Immature natural killer cell (primary cell): ENCODE measurements around the gene IL17B. TPM values are rescaled to one million over a fixed set of nuclear protein-coding genes. Genes with fewer than 3 reads are reported as not detected.

Experiments
- DNase-seq, 3 donors: peaks; one replicate each; pipeline ENCODE4 v3.0.0; 2022; ENCODE audit warnings: mixed read lengths in 1 of 3
- H3K27ac Mint-ChIP-seq, 6 donors: one replicate each; pipeline ENCODE4 v1.8.0; 2020; ENCODE audit warnings: mixed read lengths in 6 of 6, mild to moderate bottlenecking in 5 of 6, inconsistent platforms in 4 of 6, moderate library complexity in 3 of 6
- H3K27me3 Mint-ChIP-seq, 3 donors: one replicate each; pipeline ENCODE4 v1.8.0; 2020 to 2021; ENCODE audit warnings: low read depth in 3 of 3, mild to moderate bottlenecking in 3 of 3, mixed read lengths in 3 of 3, moderate library complexity in 3 of 3, inconsistent platforms in 1 of 3
- H3K36me3 Mint-ChIP-seq, 3 donors: one replicate each; pipeline ENCODE4 v1.8.0; 2020; ENCODE audit warnings: mixed read lengths in 3 of 3, inconsistent platforms in 2 of 3, mild to moderate bottlenecking in 2 of 3
- H3K4me1 Mint-ChIP-seq, 2 donors: one replicate each; pipeline ENCODE4 v1.8.0; 2020; ENCODE audit warnings: inconsistent platforms in 2 of 2, mild to moderate bottlenecking in 2 of 2, mixed read lengths in 2 of 2, moderate library complexity in 1 of 2
- H3K4me3 Mint-ChIP-seq, 5 donors: one replicate each; pipeline ENCODE4 v1.8.0; 2020; ENCODE audit warnings: mild to moderate bottlenecking in 5 of 5, mixed read lengths in 5 of 5, inconsistent platforms in 3 of 5, moderate library complexity in 3 of 5
- H3K9me3 Mint-ChIP-seq, 6 donors: one replicate each; pipeline ENCODE4 v1.8.0; 2020; ENCODE audit warnings: mild to moderate bottlenecking in 6 of 6, mixed read lengths in 6 of 6, inconsistent platforms in 4 of 6, moderate library complexity in 3 of 6
- polyA plus RNA-seq, 3 donors: library from polyadenylated mRNA; unstranded; fragments of 300-500 nt; fragmentation: Illumina TruSeq; gene quantifications; one replicate each; pipeline ENCODE4 v1.2.3, GENCODE V29; 2021

The IL17B gene
- polyA plus RNA-seq, 3 donors from 2014 or later = not detected

- DNase-seq = no peak
- peaks cover 0 to 1% of the 10 kb centered on the region in 2 donors for H3K4me1 Mint-ChIP-seq
- no peaks in the 10 kb centered on the region for H3K9me3 Mint-ChIP-seq
- peaks cover 0 to 4% (median 0%) of the 10 kb centered on the region in 3 donors for H3K36me3 Mint-ChIP-seq
- peaks cover 0 to 2% (median 2%) of the 10 kb centered on the region in 3 donors for H3K27me3 Mint-ChIP-seq
- H3K4me3 Mint-ChIP-seq = no peak overlapping the region
- H3K27ac Mint-ChIP-seq = no peak overlapping the region
These were observed 6.9 kb downstream of the IL17B start for GRCh38 chr5:149372076-149372795.

GRCh38 chr5:149371296-149371962, 7.7 kb downstream of the IL17B start:
- DNase-seq = peak; percentile 49 to 60 (median 56)
- Mint-ChIP-seq H3K4me1 (peaks cover 0 to 1% of the 10 kb centered on the region in 2 donors), H3K36me3 (peaks cover 0 to 4% (median 0%) of the 10 kb centered on the region in 3 donors), H3K4me3 (no peak overlapping the region), H3K9me3 (no peaks in the 10 kb centered on the region), H3K27ac (no peak overlapping the region), H3K27me3 (peaks cover 0 to 2% (median 2%) of the 10 kb centered on the region in 3 donors)

- DNase-seq = no peak
- H3K9me3 Mint-ChIP-seq = no peaks in the 10 kb centered on the region
- peaks cover 0 to 2% (median 0%) of the 10 kb centered on the region in 3 donors for H3K27me3 Mint-ChIP-seq
- no peak overlapping the region for H3K27ac Mint-ChIP-seq
- H3K4me3 Mint-ChIP-seq = no peak overlapping the region
- peaks cover 0 to 4% (median 0%) of the 10 kb centered on the region in 3 donors for H3K36me3 Mint-ChIP-seq
- H3K4me1 Mint-ChIP-seq = peaks cover 0 to 1% of the 10 kb centered on the region in 2 donors
These were observed 8.2 kb downstream of the IL17B start for GRCh38 chr5:149370878-149371277.

GRCh38 chr5:149367972-149368645, 11.0 kb downstream of the IL17B start:
- no peak overlapping the region for H3K4me3 Mint-ChIP-seq
- H3K27ac Mint-ChIP-seq = no peak overlapping the region
- H3K4me1 Mint-ChIP-seq = peaks cover 0 to 1% of the 10 kb centered on the region in 2 donors

GRCh38 chr5:149367249-149367971, 11.7 kb downstream of the IL17B start:
- peak; percentile 23 to 39 (median 24) for DNase-seq
- Mint-ChIP-seq H3K36me3 (peaks cover 3 to 11% (median 3%) of the 10 kb centered on the region in 3 donors), H3K27ac (no peak overlapping the region), H3K4me3 (no peak overlapping the region), H3K9me3 (no peaks in the 10 kb centered on the region), H3K4me1 (peaks cover 0 to 1% of the 10 kb centered on the region in 2 donors), H3K27me3 (peaks cover 0 to 2% (median 0%) of the 10 kb centered on the region in 3 donors)

More at GRCh38 chr5:149367972-149368645, 11.0 kb downstream of the IL17B start:
- no peaks in the 10 kb centered on the region for H3K9me3 Mint-ChIP-seq
- peaks cover 3 to 11% (median 3%) of the 10 kb centered on the region in 3 donors for H3K36me3 Mint-ChIP-seq
- DNase-seq = no peak
- peaks cover 0 to 2% (median 0%) of the 10 kb centered on the region in 3 donors for H3K27me3 Mint-ChIP-seq

GRCh38 chr5:149366169-149366729, 12.8 kb downstream of the IL17B start:
- H3K4me3 Mint-ChIP-seq = no peak overlapping the region
- H3K4me1 Mint-ChIP-seq = peaks cover 0 to 1% of the 10 kb centered on the region in 2 donors
- DNase-seq = no peak
- peaks cover 3 to 11% (median 3%) of the 10 kb centered on the region in 3 donors for H3K36me3 Mint-ChIP-seq
- H3K27me3 Mint-ChIP-seq = no peaks in the 10 kb centered on the region
- H3K27ac Mint-ChIP-seq = no peak overlapping the region
- H3K9me3 Mint-ChIP-seq = no peaks in the 10 kb centered on the region

- no peak for DNase-seq
- Mint-ChIP-seq H3K27ac (no peak overlapping the region), H3K36me3 (peaks cover 3 to 11% (median 3%) of the 10 kb centered on the region in 3 donors), H3K27me3 (no peaks in the 10 kb centered on the region), H3K4me1 (peaks cover 2 to 3% of the 10 kb centered on the region in 2 donors), H3K4me3 (no peak overlapping the region), H3K9me3 (no peaks in the 10 kb centered on the region)
These were observed 13.7 kb downstream of the IL17B start for GRCh38 chr5:149365418-149365817.

GRCh38 chr5:149364719-149365118, 14.4 kb downstream of the IL17B start:
- peak overlapping the region in 1 of 6 donors; percentile 36 for H3K27ac Mint-ChIP-seq
- H3K4me3 Mint-ChIP-seq = no peak overlapping the region
- DNase-seq = no peak
- peaks cover 3 to 9% of the 10 kb centered on the region in 2 donors for H3K4me1 Mint-ChIP-seq
- H3K27me3 Mint-ChIP-seq = peaks cover 0 to 2% (median 0%) of the 10 kb centered on the region in 3 donors
- H3K9me3 Mint-ChIP-seq = no peaks in the 10 kb centered on the region
- peaks cover 3 to 11% (median 3%) of the 10 kb centered on the region in 3 donors for H3K36me3 Mint-ChIP-seq

- Mint-ChIP-seq H3K27ac (no peak overlapping the region), H3K9me3 (no peaks in the 10 kb centered on the region), H3K4me3 (no peak overlapping the region), H3K27me3 (peaks cover 0 to 2% (median 0%) of the 10 kb centered on the region in 3 donors), H3K4me1 (peaks cover 9 to 12% of the 10 kb centered on the region in 2 donors), H3K36me3 (peaks cover 3 to 8% (median 3%) of the 10 kb centered on the region in 3 donors)
- DNase-seq = no peak
These were observed 15.2 kb downstream of the IL17B start for GRCh38 chr5:149363936-149364335.

GRCh38 chr5:149363358-149363757, 15.7 kb downstream of the IL17B start:
- Mint-ChIP-seq H3K9me3 (no peaks in the 10 kb centered on the region), H3K4me1 (peaks cover 14 to 18% of the 10 kb centered on the region in 2 donors), H3K36me3 (peaks cover 3 to 7% (median 3%) of the 10 kb centered on the region in 3 donors), H3K4me3 (no peak overlapping the region), H3K27me3 (peaks cover 0 to 2% (median 0%) of the 10 kb centered on the region in 3 donors), H3K27ac (no peak overlapping the region)
- no peak for DNase-seq

GRCh38 chr5:149362541-149362940, 16.6 kb downstream of the IL17B start:
- Mint-ChIP-seq H3K27ac (no peak overlapping the region), H3K9me3 (no peaks in the 10 kb centered on the region), H3K27me3 (peaks cover 0 to 5% (median 2%) of the 10 kb centered on the region in 3 donors), H3K4me1 (peaks cover 18 to 23% of the 10 kb centered on the region in 2 donors), H3K4me3 (no peak overlapping the region), H3K36me3 (peaks cover 3 to 7% (median 3%) of the 10 kb centered on the region in 3 donors)
- no peak for DNase-seq

- peak overlapping the region in 2 of 5 donors; percentile 9 to 15 for H3K4me3 Mint-ChIP-seq
- H3K9me3 Mint-ChIP-seq = no peaks in the 10 kb centered on the region
- peaks cover 0 to 7% (median 2%) of the 10 kb centered on the region in 3 donors for H3K27me3 Mint-ChIP-seq
- no peak overlapping the region for H3K27ac Mint-ChIP-seq
- H3K36me3 Mint-ChIP-seq = peaks cover 5 to 9% (median 5%) of the 10 kb centered on the region in 3 donors
- H3K4me1 Mint-ChIP-seq = peaks cover 26 to 40% of the 10 kb centered on the region in 2 donors
- no peak for DNase-seq
These were observed 18.8 kb downstream of the IL17B start for GRCh38 chr5:149360272-149360671.
